ENCODE data around the gene MYL3.

GRCh38 chr3:46877406-46878125 lies 14.3 kb upstream of the MYL3 start, which contains the start of gene PTH1R:
- TF ChIP-seq POLR2A (IDR thresholded peaks at IDR 0.05), result no peak
- TF ChIP-seq CTCF (IDR thresholded peaks at IDR 0.05), result no peak
